ENCODE measurements around the gene KRTAP10-7.

DNA sequence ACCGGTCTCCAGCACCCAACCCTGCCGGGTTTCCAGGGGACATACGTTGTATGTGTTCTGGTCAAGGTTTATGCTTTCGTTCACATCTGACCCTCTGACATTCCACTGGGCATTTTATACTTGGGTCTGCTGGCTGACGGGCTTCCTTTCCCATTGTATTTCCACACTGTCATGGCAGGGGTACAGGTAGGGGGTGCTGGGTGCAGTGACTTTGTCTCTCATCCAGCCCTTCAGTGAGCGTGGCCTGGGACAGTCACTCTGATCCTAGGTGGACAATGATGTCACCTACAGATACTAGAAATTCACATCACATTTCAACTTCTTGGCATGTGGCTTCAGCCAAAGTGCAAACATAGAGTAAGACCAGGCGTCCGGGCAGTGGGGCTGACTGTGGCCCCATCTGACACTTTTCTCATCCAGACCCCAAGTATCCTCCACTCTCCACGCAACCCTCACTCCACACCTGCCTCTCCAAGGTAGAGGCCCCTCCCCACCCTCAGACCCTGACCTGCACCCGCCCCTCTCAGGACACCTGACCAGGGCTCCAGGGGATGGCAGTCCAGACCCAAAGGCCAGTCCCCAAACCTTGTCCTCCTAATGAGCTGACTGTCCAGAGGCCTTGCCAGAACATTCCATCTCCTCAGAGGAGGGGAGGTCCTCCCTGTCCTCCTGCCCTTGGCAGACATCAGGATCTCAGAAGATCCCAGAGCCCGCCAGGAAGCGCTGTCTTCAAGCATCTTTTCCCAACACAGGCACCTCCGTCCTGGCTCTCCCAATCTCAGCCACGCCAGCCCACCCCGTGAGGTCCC lies 36.0 kb downstream of the KRTAP10-7 start:
- TF ChIP-seq POLR2A (IDR thresholded peaks at IDR 0.05): no peak
- TF ChIP-seq, protein P1, sequence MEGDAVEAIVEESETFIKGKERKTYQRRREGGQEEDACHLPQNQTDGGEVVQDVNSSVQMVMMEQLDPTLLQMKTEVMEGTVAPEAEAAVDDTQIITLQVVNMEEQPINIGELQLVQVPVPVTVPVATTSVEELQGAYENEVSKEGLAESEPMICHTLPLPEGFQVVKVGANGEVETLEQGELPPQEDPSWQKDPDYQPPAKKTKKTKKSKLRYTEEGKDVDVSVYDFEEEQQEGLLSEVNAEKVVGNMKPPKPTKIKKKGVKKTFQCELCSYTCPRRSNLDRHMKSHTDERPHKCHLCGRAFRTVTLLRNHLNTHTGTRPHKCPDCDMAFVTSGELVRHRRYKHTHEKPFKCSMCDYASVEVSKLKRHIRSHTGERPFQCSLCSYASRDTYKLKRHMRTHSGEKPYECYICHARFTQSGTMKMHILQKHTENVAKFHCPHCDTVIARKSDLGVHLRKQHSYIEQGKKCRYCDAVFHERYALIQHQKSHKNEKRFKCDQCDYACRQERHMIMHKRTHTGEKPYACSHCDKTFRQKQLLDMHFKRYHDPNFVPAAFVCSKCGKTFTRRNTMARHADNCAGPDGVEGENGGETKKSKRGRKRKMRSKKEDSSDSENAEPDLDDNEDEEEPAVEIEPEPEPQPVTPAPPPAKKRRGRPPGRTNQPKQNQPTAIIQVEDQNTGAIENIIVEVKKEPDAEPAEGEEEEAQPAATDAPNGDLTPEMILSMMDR (IDR thresholded peaks at IDR 0.05 in 8 of 11, conservative IDR thresholded peaks at IDR 0.05 in 3 of 11): no peak
- TF ChIP-seq POLR2AphosphoS5 (IDR thresholded peaks at IDR 0.05): no peak
